Hepatocyte (in vitro differentiated cells): ENCODE data around the gene SLC12A7.

Experiments used
- EZH2 ChIP-seq: fragments of 200-600 bp; sonication (generic); IDR thresholded peaks from 2 replicates; pipeline ENCODE4 v1.6.1; 2016; ENCODE audit warnings: antibody characterized with exemption, mild to moderate bottlenecking, borderline replicate concordance
- TF ChIP-seq, protein P1 (sequence below): fragments of 200-600 bp; sonication (generic); IDR thresholded peaks from 2 replicates; pipeline ENCODE4 v1.5.1; 2016; ENCODE audit warnings: antibody characterized with exemption, mild to moderate bottlenecking; ENCODE audit not compliant: poor library complexity

DNA sequence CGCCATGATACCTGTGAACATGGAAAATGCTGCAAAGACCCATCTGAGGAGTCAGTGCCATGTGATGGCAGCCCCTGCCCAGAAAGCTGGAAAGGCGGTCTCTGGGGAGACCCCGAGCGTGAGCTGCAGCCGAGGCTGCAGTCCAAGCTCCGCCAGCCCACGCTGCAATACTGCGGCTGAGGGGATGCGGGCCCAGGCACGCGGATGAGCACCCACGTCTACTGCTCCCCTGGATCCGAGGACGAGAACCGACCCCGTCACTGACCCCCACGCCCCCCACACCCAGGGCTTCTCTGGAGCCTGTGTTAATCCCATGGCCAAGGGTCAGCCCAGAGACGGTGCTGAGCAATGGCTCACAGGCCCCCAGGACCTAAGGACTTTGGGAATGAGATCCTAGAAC lies 32.4 kb downstream of the SLC12A7 start:
- TF ChIP-seq, protein P1, sequence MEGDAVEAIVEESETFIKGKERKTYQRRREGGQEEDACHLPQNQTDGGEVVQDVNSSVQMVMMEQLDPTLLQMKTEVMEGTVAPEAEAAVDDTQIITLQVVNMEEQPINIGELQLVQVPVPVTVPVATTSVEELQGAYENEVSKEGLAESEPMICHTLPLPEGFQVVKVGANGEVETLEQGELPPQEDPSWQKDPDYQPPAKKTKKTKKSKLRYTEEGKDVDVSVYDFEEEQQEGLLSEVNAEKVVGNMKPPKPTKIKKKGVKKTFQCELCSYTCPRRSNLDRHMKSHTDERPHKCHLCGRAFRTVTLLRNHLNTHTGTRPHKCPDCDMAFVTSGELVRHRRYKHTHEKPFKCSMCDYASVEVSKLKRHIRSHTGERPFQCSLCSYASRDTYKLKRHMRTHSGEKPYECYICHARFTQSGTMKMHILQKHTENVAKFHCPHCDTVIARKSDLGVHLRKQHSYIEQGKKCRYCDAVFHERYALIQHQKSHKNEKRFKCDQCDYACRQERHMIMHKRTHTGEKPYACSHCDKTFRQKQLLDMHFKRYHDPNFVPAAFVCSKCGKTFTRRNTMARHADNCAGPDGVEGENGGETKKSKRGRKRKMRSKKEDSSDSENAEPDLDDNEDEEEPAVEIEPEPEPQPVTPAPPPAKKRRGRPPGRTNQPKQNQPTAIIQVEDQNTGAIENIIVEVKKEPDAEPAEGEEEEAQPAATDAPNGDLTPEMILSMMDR: no peak
- TF ChIP-seq EZH2: no peak
